ENCODE results near the gene PPP2R5C.
"Not testable (repeated sequence)": the region's sequence is repeated elsewhere in the genome, so short reads cannot be mapped to it uniquely, and the experiment has no call there.

- TF ChIP-seq, protein P1, sequence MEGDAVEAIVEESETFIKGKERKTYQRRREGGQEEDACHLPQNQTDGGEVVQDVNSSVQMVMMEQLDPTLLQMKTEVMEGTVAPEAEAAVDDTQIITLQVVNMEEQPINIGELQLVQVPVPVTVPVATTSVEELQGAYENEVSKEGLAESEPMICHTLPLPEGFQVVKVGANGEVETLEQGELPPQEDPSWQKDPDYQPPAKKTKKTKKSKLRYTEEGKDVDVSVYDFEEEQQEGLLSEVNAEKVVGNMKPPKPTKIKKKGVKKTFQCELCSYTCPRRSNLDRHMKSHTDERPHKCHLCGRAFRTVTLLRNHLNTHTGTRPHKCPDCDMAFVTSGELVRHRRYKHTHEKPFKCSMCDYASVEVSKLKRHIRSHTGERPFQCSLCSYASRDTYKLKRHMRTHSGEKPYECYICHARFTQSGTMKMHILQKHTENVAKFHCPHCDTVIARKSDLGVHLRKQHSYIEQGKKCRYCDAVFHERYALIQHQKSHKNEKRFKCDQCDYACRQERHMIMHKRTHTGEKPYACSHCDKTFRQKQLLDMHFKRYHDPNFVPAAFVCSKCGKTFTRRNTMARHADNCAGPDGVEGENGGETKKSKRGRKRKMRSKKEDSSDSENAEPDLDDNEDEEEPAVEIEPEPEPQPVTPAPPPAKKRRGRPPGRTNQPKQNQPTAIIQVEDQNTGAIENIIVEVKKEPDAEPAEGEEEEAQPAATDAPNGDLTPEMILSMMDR (conservative IDR thresholded peaks at IDR 0.05; ENCODE audit: low read depth, low read length) = not testable (repeated sequence)
- not testable (repeated sequence) for TF ChIP-seq EZH2 (IDR thresholded peaks at IDR 0.05; ENCODE audit: low read length, unreplicated experiment)
Observed at GRCh38 chr14:101712341-101712740, 49.2 kb upstream of the PPP2R5C start.
